GM23338 (cell line): ENCODE results near the gene MLLT3.

ENCODE experiments used
- CTCF ChIP-seq, 2 experiments: fragments of 200-600 bp in 1 of 2; sonication (generic) in 1 of 2; conservative IDR thresholded peaks; 2 replicates each; pipeline versions ENCODE4 v1.5.1 to v1.6.1; 2016 to 2017; ENCODE audit warnings: antibody characterized with exemption in 2 of 2, low read depth in 2 of 2, mild to moderate bottlenecking in 2 of 2, moderate library complexity in 1 of 2
- EZH2 ChIP-seq: fragments of 200-600 bp; sonication (generic); IDR thresholded peaks from one replicate; pipeline ENCODE4 v1.8.0; 2017; ENCODE audit warnings: antibody characterized with exemption, mild to moderate bottlenecking, low read depth; ENCODE audit not compliant: unreplicated experiment

DNA sequence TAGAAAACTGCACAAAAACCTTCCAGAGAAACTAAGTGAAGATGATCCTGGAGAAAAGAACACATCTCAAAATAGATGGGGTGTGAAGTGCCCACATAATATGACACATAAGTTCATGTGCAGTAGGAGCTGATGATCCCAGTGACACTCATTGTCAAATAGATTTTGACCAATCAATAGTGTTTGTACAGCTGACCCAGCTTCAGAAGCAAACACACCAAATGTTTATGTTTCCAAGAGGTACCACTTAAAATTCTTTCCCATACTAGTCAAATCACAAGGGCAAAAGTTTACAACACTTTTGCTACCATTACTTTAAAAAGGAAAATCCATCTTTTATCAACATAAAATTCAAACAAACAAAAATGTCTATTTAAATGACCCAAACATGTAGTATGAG, 175.0 kb downstream of the MLLT3 start:
- TF ChIP-seq CTCF (conservative IDR thresholded peaks at IDR 0.05; ENCODE audit: low read depth in 2 of 2) (no peak), EZH2 (no peak)
